Astrocyte of the cerebellum (primary cell): ENCODE data around the gene PPP2R2B.

Experiments used
- DNase-seq: peaks from one replicate; pipeline ENCODE4 v3.0.0-alpha.2; 2011; ENCODE audit warnings: low read depth
- H3K4me3 ChIP-seq: 2 replicates; pipeline ENCODE4 v1.5.1; 2011; ENCODE audit warnings: mild to moderate bottlenecking, low read depth, low read length, moderate library complexity
- CTCF ChIP-seq: IDR thresholded peaks from 2 replicates; pipeline ENCODE4 v1.5.1; 2012; ENCODE audit warnings: low read length, low read depth, moderate library complexity, mild to moderate bottlenecking; ENCODE audit errors: missing control alignments
- in situ Hi-C: cut with HindIII; loops from 2 replicates; pipeline ENCODE4 v1.10.0; 2017; ENCODE audit warnings: low sequenced_read_pairs

Gene PPP2R2B

GRCh38 chr5:146754621-146755020 lies 123.9 kb downstream of the PPP2R2B start:
- no peak for TF ChIP-seq CTCF
- DNase-seq, result no peak
- H3K4me3 ChIP-seq, result no peak overlapping the region
- in situ Hi-C loops, result no loop called here

GRCh38 chr5:146753641-146754040 lies 124.9 kb downstream of the PPP2R2B start:
- in situ Hi-C loops, result no loop called here
- DNase-seq, result no peak
- H3K4me3 ChIP-seq, result no peak overlapping the region
- TF ChIP-seq CTCF, result no peak

- no peak for TF ChIP-seq CTCF
- DNase-seq, result no peak
- in situ Hi-C loops, result no loop called here
- no peak overlapping the region for H3K4me3 ChIP-seq
Measured at GRCh38 chr5:146751781-146752401, 126.7 kb downstream of the PPP2R2B start.

- H3K4me3 ChIP-seq, result no peak overlapping the region
- DNase-seq, result no peak
- no peak for TF ChIP-seq CTCF
- in situ Hi-C loops, result no loop called here
Measured at GRCh38 chr5:146751054-146751453, 127.5 kb downstream of the PPP2R2B start.

- in situ Hi-C loops, result no loop called here
Measured at GRCh38 chr5:146748533-146748932, 130.0 kb downstream of the PPP2R2B start.

GRCh38 chr5:146745931-146746577 lies 132.5 kb downstream of the PPP2R2B start:
- TF ChIP-seq CTCF, result no peak
- no peak for DNase-seq
- H3K4me3 ChIP-seq, result no peak overlapping the region
- in situ Hi-C loops, result no loop called here

More at GRCh38 chr5:146748533-146748932, 130.0 kb downstream of the PPP2R2B start:
- no peak for TF ChIP-seq CTCF
- DNase-seq, result no peak
- H3K4me3 ChIP-seq, result no peak overlapping the region
